Gastrocnemius medialis (tissue), 4 donors: ENCODE data around the gene TASL. TPM values are rescaled to one million over a fixed set of nuclear protein-coding genes. Genes with fewer than 3 reads are reported as not detected.
"Not testable (repeated sequence)": the region's sequence is repeated elsewhere in the genome, so short reads cannot be mapped to it uniquely, and the experiment has no call there.

Source experiments
- ATAC-seq, 2 donors: fragments of 150-250 bp; one replicate each; pipeline ENCODE4 v1.9.1; 2016
- DNase-seq, 2 donors: peaks; one replicate each; pipeline ENCODE4 v3.0.0-alpha.2; 2019
- H3K27ac ChIP-seq, 4 donors: fragments of 200-600 bp; sonication (generic); 1 replicate in 1 of 4; 2 replicates in 3 of 4; pipeline ENCODE4 v1.5.1; 2016 to 2018; ENCODE audit warnings: mild to moderate bottlenecking in 2 of 4, moderate library complexity in 1 of 4
- H3K27me3 ChIP-seq, 3 donors: fragments of 200-600 bp; sonication (generic) in 2 of 3; 1 replicate in 1 of 3; 2 replicates in 2 of 3; pipeline versions ENCODE4 v1.5.1 to v1.6.0; 2016 to 2019; ENCODE audit warnings: mild to moderate bottlenecking in 1 of 3, moderate library complexity in 1 of 3
- H3K36me3 ChIP-seq, 2 donors: fragments of 200-600 bp; sonication (generic) in 1 of 2; one replicate each; pipeline ENCODE4 v1.5.1; 2017 to 2018
- H3K4me1 ChIP-seq, 2 donors: fragments of 200-600 bp; sonication (generic) in 1 of 2; one replicate each; pipeline ENCODE4 v1.5.1; 2016 to 2017; ENCODE audit warnings: mild to moderate bottlenecking in 2 of 2
- H3K4me3 ChIP-seq, 4 donors: fragments of 200-600 bp; sonication (generic) in 3 of 4; 1 replicate in 1 of 4; 2 replicates in 3 of 4; pipeline ENCODE4 v1.5.1; 2016 to 2019; ENCODE audit warnings: mild to moderate bottlenecking in 2 of 4
- H3K9me3 ChIP-seq, 3 donors: fragments of 200-600 bp; sonication (generic) in 2 of 3; 1 replicate in 1 of 3; 2 replicates in 2 of 3; pipeline ENCODE4 v1.5.1; 2016 to 2019
- CTCF ChIP-seq, 5 experiments: fragments of 450-650 bp in 3 of 5; fragments of 200-600 bp in 2 of 5; sonication (generic) in 2 of 5; IDR thresholded peaks in 4 of 5; conservative IDR thresholded peaks in 1 of 5; 1 replicate in 4 of 5; 2 replicates in 1 of 5; pipeline ENCODE4 v1.5.1; 2016 to 2019; ENCODE audit warnings: antibody characterized with exemption in 5 of 5, mild to moderate bottlenecking in 3 of 5, moderate library complexity in 3 of 5
- POLR2A ChIP-seq, 2 donors: fragments of 450-650 bp; IDR thresholded peaks; one replicate each; pipeline ENCODE4 v1.6.1; 2017; ENCODE audit warnings: antibody characterized with exemption in 2 of 2, mild to moderate bottlenecking in 2 of 2, moderate library complexity in 2 of 2
- in situ Hi-C, 4 donors: fragments of 200-750 bp; cut with MboI; loops; one replicate each; pipeline versions ENCODE4 v1.15.0 to v1.8.0; 2017; ENCODE audit warnings: low sequenced_read_pairs in 4 of 4
- intact Hi-C: fragments of 100-400 bp; cut with DNase I; formaldehyde crosslinking; loops from one replicate; pipeline ENCODE4 v1.15.1; 2023; ENCODE audit warnings: low total_unique reads
- total RNA-seq, 4 donors: library from RNA; depleted of rRNA; stranded (reverse); fragments of >200 nt; gene quantifications; one replicate each; pipeline versions ENCODE4 v1.1.0 to v1.2.3, GENCODE V29; 2016

TASL gene
- total RNA-seq, 4 donors from 2014 or later, result 0.13 to 0.49 TPM; not detected in 2

GRCh38 chrX:30572004-30572403 lies 5.6 kb downstream of the TASL start:
- Histone ChIP-seq H3K4me1 (no peaks in the 10 kb centered on the region), H3K9me3 (no peaks in the 10 kb centered on the region), H3K27ac (no peak overlapping the region), H3K4me3 (no peak overlapping the region), H3K36me3 (no peaks in the 10 kb centered on the region), H3K27me3 (no peaks in the 10 kb centered on the region)
- in situ Hi-C loops (loop anchor here in 3 of 4 donors (10.0 to 25.0 kb wide), 2 partner anchors 140 to 143 kb away; no protein-coding TSS in a partner anchor), intact Hi-C loops (no loop called here)
- DNase-seq (no peak), ATAC-seq (no peak)
- TF ChIP-seq CTCF (IDR thresholded peaks at IDR 0.05 in 4 of 5, conservative IDR thresholded peaks at IDR 0.05 in 1 of 5) (no peak), POLR2A (IDR thresholded peaks at IDR 0.05) (no peak)

- Histone ChIP-seq H3K27me3 (no peaks in the 10 kb centered on the region), H3K4me1 (no peaks in the 10 kb centered on the region), H3K36me3 (no peaks in the 10 kb centered on the region), H3K9me3 (no peaks in the 10 kb centered on the region), H3K4me3 (no peak overlapping the region), H3K27ac (no peak overlapping the region)
- intact Hi-C loops (no loop called here), in situ Hi-C loops (loop anchor here in 3 of 4 donors (10.0 to 25.0 kb wide), 2 partner anchors 142 to 144 kb away; no protein-coding TSS in a partner anchor)
- TF ChIP-seq CTCF (IDR thresholded peaks at IDR 0.05 in 4 of 5, conservative IDR thresholded peaks at IDR 0.05 in 1 of 5), result peak in 4 of 5 experiments; percentile 26 to 49 (median 32)
- no peak for TF ChIP-seq POLR2A (IDR thresholded peaks at IDR 0.05)
- DNase-seq (no peak), ATAC-seq (no peak)
Observed at GRCh38 chrX:30570505-30570904, 7.1 kb downstream of the TASL start.

GRCh38 chrX:30568136-30568535 lies 9.4 kb downstream of the TASL start:
- no peak for ATAC-seq
- no peaks in the 10 kb centered on the region for H3K36me3 ChIP-seq
- H3K9me3 ChIP-seq, result no peaks in the 10 kb centered on the region
- H3K4me3 ChIP-seq, result no peak overlapping the region
- no peaks in the 10 kb centered on the region for H3K27me3 ChIP-seq
- no peaks in the 10 kb centered on the region for H3K4me1 ChIP-seq
- intact Hi-C loops (no loop called here), in situ Hi-C loops (loop anchor here in 2 of 4 donors (10.0 to 25.0 kb wide), 2 partner anchors 144 to 147 kb away; no protein-coding TSS in a partner anchor)
- no peak for TF ChIP-seq CTCF (IDR thresholded peaks at IDR 0.05 in 4 of 5, conservative IDR thresholded peaks at IDR 0.05 in 1 of 5)
- TF ChIP-seq POLR2A (IDR thresholded peaks at IDR 0.05), result no peak
- no peak for DNase-seq
- H3K27ac ChIP-seq, result no peak overlapping the region

GRCh38 chrX:30563070-30563469 lies 14.5 kb downstream of the TASL start:
- H3K27me3 ChIP-seq, ATAC-seq, H3K36me3 ChIP-seq, intact Hi-C loops, H3K27ac ChIP-seq, H3K4me1 ChIP-seq, H3K9me3 ChIP-seq, H3K4me3 ChIP-seq, DNase-seq: not testable (repeated sequence)
- in situ Hi-C loops, result loop anchor here in 2 of 4 donors (10.0 to 25.0 kb wide), 2 partner anchors 149 to 152 kb away; no protein-coding TSS in a partner anchor

GRCh38 chrX:30561191-30561590 lies 16.4 kb downstream of the TASL start:
- TF ChIP-seq CTCF (IDR thresholded peaks at IDR 0.05 in 4 of 5, conservative IDR thresholded peaks at IDR 0.05 in 1 of 5) (no peak), POLR2A (IDR thresholded peaks at IDR 0.05) (no peak)
- ATAC-seq (no peak), DNase-seq (no peak)
- Histone ChIP-seq H3K4me3 (no peak overlapping the region), H3K36me3 (no peaks in the 10 kb centered on the region), H3K27me3 (peaks cover 0 to 3% (median 0%) of the 10 kb centered on the region in 3 donors), H3K9me3 (no peaks in the 10 kb centered on the region), H3K4me1 (no peaks in the 10 kb centered on the region), H3K27ac (no peak overlapping the region)
- intact Hi-C loops, result no loop called here
- in situ Hi-C loops, result loop anchor here in 2 of 4 donors (10.0 to 25.0 kb wide), 2 partner anchors 151 to 154 kb away; no protein-coding TSS in a partner anchor
